CD4-positive, alpha-beta T cell (primary cell): ENCODE data around the gene CLDN34. TPM values are rescaled to one million over a fixed set of nuclear protein-coding genes. Genes with fewer than 3 reads are reported as not detected.

Source experiments
- ATAC-seq: fragments of 200-7000 bp; cut with Tn5 transposase; one replicate; pipeline ENCODE4 v1.10.0; 2022; ENCODE audit warnings: mild to moderate bottlenecking; ENCODE audit not compliant: poor library complexity
- CTCF ChIA-PET: fragments of 350-600 bp; sonication (Branson Sonifier 250); formaldehyde crosslinking; loops from one replicate; lab custom pipeline; 2021; ENCODE audit warnings: antibody characterized with exemption, inconsistent platforms; lab: Charles Lee
- POLR2A ChIA-PET: fragments of 350-600 bp; sonication (Branson Sonifier 250); formaldehyde crosslinking; loops from one replicate; lab custom pipeline; 2021; ENCODE audit warnings: antibody characterized with exemption, inconsistent platforms; lab: Charles Lee
- DNase-seq, 14 experiments: peaks; one replicate each; pipeline ENCODE4 v3.0.0-alpha.2; 2013 to 2020; ENCODE audit warnings: mixed read lengths in 2 of 14
- H3K27ac ChIP-seq, 2 donors: one replicate each; pipeline versions ENCODE4 v1.5.1 to v1.7.0; 2013; ENCODE audit warnings: low read length in 2 of 2, low read depth in 1 of 2, mild to moderate bottlenecking in 1 of 2
- H3K27me3 ChIP-seq, 2 experiments: 1 replicate in 1 of 2; 2 replicates in 1 of 2; pipeline versions ENCODE4 v1.6.1 to v1.7.0; 2013; ENCODE audit warnings: low read length in 2 of 2, control low read depth in 1 of 2, mild to moderate bottlenecking in 1 of 2, moderate library complexity in 1 of 2; ENCODE audit not compliant: insufficient read depth in 2 of 2, control insufficient read depth in 1 of 2
- H3K36me3 ChIP-seq: one replicate; pipeline ENCODE4 v1.6.1; 2013; ENCODE audit warnings: low read length, control low read depth; ENCODE audit not compliant: insufficient read depth
- H3K4me1 ChIP-seq: one replicate; pipeline ENCODE4 v1.6.1; 2013; ENCODE audit warnings: low read length, control low read depth; ENCODE audit not compliant: insufficient read depth
- H3K4me3 ChIP-seq: one replicate; pipeline ENCODE4 v1.5.1; 2013; ENCODE audit warnings: mild to moderate bottlenecking, low read length, moderate library complexity
- H3K9me3 ChIP-seq, 2 experiments: 1 replicate in 1 of 2; 2 replicates in 1 of 2; pipeline versions ENCODE4 v1.6.1 to v1.7.0; 2013; ENCODE audit warnings: low read length in 2 of 2, mild to moderate bottlenecking in 2 of 2, control low read depth in 1 of 2, moderate library complexity in 1 of 2; ENCODE audit not compliant: control insufficient read depth in 1 of 2, insufficient read depth in 1 of 2
- H3K27ac Mint-ChIP-seq: one replicate; pipeline ENCODE4 v1.8.0; 2020; ENCODE audit warnings: mixed read lengths
- H3K27me3 Mint-ChIP-seq: one replicate; pipeline ENCODE4 v1.8.0; 2021; ENCODE audit warnings: mixed read lengths
- H3K36me3 Mint-ChIP-seq: one replicate; pipeline ENCODE4 v1.8.0; 2021; ENCODE audit warnings: low read depth, mixed read lengths
- H3K4me1 Mint-ChIP-seq: one replicate; pipeline ENCODE4 v1.8.0; 2021; ENCODE audit warnings: low read depth, mixed read lengths
- H3K4me3 Mint-ChIP-seq: one replicate; pipeline ENCODE4 v1.8.0; 2020; ENCODE audit warnings: mild to moderate bottlenecking, mixed read lengths
- H3K9me3 Mint-ChIP-seq: one replicate; pipeline ENCODE4 v1.8.0; 2020; ENCODE audit warnings: mixed read lengths
- intact Hi-C, 2 experiments: fragments of 100-400 bp; cut with DNase I in 1 of 2; cut with micrococcal nuclease in 1 of 2; formaldehyde crosslinking; loops; one replicate each; pipeline versions ENCODE4 v1.15.1 to v1.9.0; 2023 to 2025; cut with DNase I, micrococcal nuclease
- total RNA-seq, 174 experiments: library from RNA in 2 of 174; stranded (reverse) in 2 of 174; gene quantifications; one replicate each; pipeline ENCODE4 v1.2.3 and lab custom pipeline; 2021 to 2026
- TF ChIP-seq, protein P1 (sequence below): fragments of 200-600 bp; IDR thresholded peaks from one replicate; pipeline ENCODE4 v1.8.0; 2022; ENCODE audit warnings: antibody characterized with exemption, mild to moderate bottlenecking

CLDN34 gene
- total RNA-seq, 2 experiments from 2014 or later, result not detected

GRCh38 chrX:9938516-9938915 lies 28.6 kb upstream of the CLDN34 start:
- H3K4me1 Mint-ChIP-seq, result peaks cover 5% of the 10 kb centered on the region
- H3K4me3 ChIP-seq, result no peak overlapping the region
- intact Hi-C loops, result no loop called here
- H3K9me3 Mint-ChIP-seq, result no peaks in the 10 kb centered on the region
- POLR2A ChIA-PET, result no interaction called here
- no peak overlapping the region for H3K27ac ChIP-seq
- TF ChIP-seq, protein P1, sequence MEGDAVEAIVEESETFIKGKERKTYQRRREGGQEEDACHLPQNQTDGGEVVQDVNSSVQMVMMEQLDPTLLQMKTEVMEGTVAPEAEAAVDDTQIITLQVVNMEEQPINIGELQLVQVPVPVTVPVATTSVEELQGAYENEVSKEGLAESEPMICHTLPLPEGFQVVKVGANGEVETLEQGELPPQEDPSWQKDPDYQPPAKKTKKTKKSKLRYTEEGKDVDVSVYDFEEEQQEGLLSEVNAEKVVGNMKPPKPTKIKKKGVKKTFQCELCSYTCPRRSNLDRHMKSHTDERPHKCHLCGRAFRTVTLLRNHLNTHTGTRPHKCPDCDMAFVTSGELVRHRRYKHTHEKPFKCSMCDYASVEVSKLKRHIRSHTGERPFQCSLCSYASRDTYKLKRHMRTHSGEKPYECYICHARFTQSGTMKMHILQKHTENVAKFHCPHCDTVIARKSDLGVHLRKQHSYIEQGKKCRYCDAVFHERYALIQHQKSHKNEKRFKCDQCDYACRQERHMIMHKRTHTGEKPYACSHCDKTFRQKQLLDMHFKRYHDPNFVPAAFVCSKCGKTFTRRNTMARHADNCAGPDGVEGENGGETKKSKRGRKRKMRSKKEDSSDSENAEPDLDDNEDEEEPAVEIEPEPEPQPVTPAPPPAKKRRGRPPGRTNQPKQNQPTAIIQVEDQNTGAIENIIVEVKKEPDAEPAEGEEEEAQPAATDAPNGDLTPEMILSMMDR, result no peak
- no peaks in the 10 kb centered on the region for H3K9me3 ChIP-seq
- H3K27me3 ChIP-seq, result peaks cover 6% of the 10 kb centered on the region in 2 experiments
- H3K4me3 Mint-ChIP-seq, result no peak overlapping the region
- H3K27me3 Mint-ChIP-seq, result peaks cover 5% of the 10 kb centered on the region
- CTCF ChIA-PET, result no interaction called here
- H3K36me3 Mint-ChIP-seq, result no peaks in the 10 kb centered on the region
- no peak for ATAC-seq
- H3K36me3 ChIP-seq, result no peaks in the 10 kb centered on the region
- no peak overlapping the region for H3K27ac Mint-ChIP-seq
- peaks cover 8% of the 10 kb centered on the region for H3K4me1 ChIP-seq
- no peak for DNase-seq

- peak in 2 of 14 experiments; percentile 6 to 28 for DNase-seq
- no peak for ATAC-seq
- ChIA-PET POLR2A (no interaction called here), CTCF (no interaction called here)
- intact Hi-C loops, result no loop called here
- H3K4me3 ChIP-seq, result no peak overlapping the region
- peaks cover 5% of the 10 kb centered on the region for H3K27me3 Mint-ChIP-seq
- H3K27ac ChIP-seq, result no peak overlapping the region
- H3K36me3 Mint-ChIP-seq, result no peaks in the 10 kb centered on the region
- H3K4me3 Mint-ChIP-seq, result no peak overlapping the region
- no peak overlapping the region for H3K27ac Mint-ChIP-seq
- TF ChIP-seq, protein P1, result no peak
- no peaks in the 10 kb centered on the region for H3K9me3 Mint-ChIP-seq
- peaks cover 6% of the 10 kb centered on the region in 2 experiments for H3K27me3 ChIP-seq
- H3K9me3 ChIP-seq, result no peaks in the 10 kb centered on the region
- no peaks in the 10 kb centered on the region for H3K36me3 ChIP-seq
- peaks cover 5% of the 10 kb centered on the region for H3K4me1 Mint-ChIP-seq
- H3K4me1 ChIP-seq, result peaks cover 8% of the 10 kb centered on the region
These were observed 26.7 kb upstream of the CLDN34 start for GRCh38 chrX:9940421-9940820.

- H3K36me3 Mint-ChIP-seq, result no peaks in the 10 kb centered on the region
- CTCF ChIA-PET, result no interaction called here
- H3K4me1 ChIP-seq, result peaks cover 8% of the 10 kb centered on the region
- H3K27me3 ChIP-seq, result peaks cover 6% of the 10 kb centered on the region in 2 experiments
- no peak overlapping the region for H3K4me3 ChIP-seq
- TF ChIP-seq, protein P1, result no peak
- ATAC-seq (peak; percentile 43), DNase-seq (peak in 5 of 14 experiments; percentile 1 to 74 (median 33))
- H3K4me3 Mint-ChIP-seq, result peak overlapping the region; percentile 48
- intact Hi-C loops, result no loop called here
- peaks cover 5% of the 10 kb centered on the region for H3K27me3 Mint-ChIP-seq
- H3K27ac Mint-ChIP-seq, result no peak overlapping the region
- H3K9me3 Mint-ChIP-seq, result no peaks in the 10 kb centered on the region
- H3K27ac ChIP-seq, result no peak overlapping the region
- peaks cover 5% of the 10 kb centered on the region for H3K4me1 Mint-ChIP-seq
- POLR2A ChIA-PET, result no interaction called here
- H3K36me3 ChIP-seq, result no peaks in the 10 kb centered on the region
- no peaks in the 10 kb centered on the region for H3K9me3 ChIP-seq
These were observed 25.1 kb upstream of the CLDN34 start for GRCh38 chrX:9942086-9942485.
